ENCODE results near the gene RNF111. TPM values are rescaled to one million over a fixed set of nuclear protein-coding genes. Genes with fewer than 3 reads are reported as not detected.

RNF111 gene
- total and polyA plus RNA-seq, 10 of the 15 experiments (the other 5 are each of a cell fraction or from before 2014, with no cell fraction given) = 8.6 to 34.7 (median 15.7) TPM

DNA sequence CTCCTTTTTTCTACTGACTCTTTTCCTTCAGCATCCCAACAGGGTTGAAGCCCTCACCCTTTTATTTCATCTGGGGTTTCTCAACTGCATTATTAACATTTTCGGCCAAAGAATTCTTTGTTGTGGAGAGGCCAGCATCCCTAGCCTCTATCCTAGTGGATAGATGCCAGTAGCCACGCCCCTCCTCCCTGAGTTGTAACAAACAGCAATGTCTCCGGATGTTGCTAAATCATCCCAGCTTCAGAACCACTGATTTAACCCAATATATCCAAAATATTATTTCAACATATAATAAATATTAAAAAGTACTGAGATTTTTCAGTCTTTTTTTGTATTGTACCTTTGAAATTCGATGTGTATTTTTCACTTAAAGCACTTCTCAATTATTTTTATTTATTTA lies 2.0 kb upstream of the RNF111 start:
- TF ChIP-seq, protein P1, sequence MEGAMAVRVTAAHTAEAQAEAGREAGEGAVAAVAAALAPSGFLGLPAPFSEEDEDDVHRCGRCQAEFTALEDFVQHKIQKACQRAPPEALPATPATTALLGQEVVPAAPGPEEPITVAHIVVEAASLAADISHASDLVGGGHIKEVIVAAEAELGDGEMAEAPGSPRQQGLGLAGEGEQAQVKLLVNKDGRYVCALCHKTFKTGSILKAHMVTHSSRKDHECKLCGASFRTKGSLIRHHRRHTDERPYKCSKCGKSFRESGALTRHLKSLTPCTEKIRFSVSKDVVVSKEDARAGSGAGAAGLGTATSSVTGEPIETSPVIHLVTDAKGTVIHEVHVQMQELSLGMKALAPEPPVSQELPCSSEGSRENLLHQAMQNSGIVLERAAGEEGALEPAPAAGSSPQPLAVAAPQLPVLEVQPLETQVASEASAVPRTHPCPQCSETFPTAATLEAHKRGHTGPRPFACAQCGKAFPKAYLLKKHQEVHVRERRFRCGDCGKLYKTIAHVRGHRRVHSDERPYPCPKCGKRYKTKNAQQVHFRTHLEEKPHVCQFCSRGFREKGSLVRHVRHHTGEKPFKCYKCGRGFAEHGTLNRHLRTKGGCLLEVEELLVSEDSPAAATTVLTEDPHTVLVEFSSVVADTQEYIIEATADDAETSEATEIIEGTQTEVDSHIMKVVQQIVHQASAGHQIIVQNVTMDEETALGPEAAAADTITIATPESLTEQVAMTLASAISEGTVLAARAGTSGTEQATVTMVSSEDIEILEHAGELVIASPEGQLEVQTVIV (IDR thresholded peaks at IDR 0.05; ENCODE audit: borderline replicate concordance, partially characterized antibody) = no peak
- TF ChIP-seq SP1 (IDR thresholded peaks at IDR 0.05; ENCODE audit: low read depth, low read length) = no peak
- TF ChIP-seq ZNF207 (IDR thresholded peaks at IDR 0.05; ENCODE audit: borderline replicate concordance) = no peak
- TF ChIP-seq NFYA (IDR thresholded peaks at IDR 0.05; ENCODE audit: borderline replicate concordance, low read depth, low read length) = no peak
- no peak for TF ChIP-seq NFXL1 (IDR thresholded peaks at IDR 0.05; ENCODE audit: borderline replicate concordance)
- no peak for TF ChIP-seq ZBTB11 (CRISPR knock-in tag; IDR thresholded peaks at IDR 0.05)
- TF ChIP-seq, protein P2, sequence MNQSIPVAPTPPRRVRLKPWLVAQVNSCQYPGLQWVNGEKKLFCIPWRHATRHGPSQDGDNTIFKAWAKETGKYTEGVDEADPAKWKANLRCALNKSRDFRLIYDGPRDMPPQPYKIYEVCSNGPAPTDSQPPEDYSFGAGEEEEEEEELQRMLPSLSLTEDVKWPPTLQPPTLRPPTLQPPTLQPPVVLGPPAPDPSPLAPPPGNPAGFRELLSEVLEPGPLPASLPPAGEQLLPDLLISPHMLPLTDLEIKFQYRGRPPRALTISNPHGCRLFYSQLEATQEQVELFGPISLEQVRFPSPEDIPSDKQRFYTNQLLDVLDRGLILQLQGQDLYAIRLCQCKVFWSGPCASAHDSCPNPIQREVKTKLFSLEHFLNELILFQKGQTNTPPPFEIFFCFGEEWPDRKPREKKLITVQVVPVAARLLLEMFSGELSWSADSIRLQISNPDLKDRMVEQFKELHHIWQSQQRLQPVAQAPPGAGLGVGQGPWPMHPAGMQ (IDR thresholded peaks at IDR 0.05; ENCODE audit: borderline replicate concordance) = no peak
- TF ChIP-seq SMC3 (IDR thresholded peaks at IDR 0.05; ENCODE audit: borderline replicate concordance, low read length) = no peak
- no peak for TF ChIP-seq ZNF274 (IDR thresholded peaks at IDR 0.05; ENCODE audit: insufficient read depth, insufficient read length)
- DNase-seq (ENCODE audit: low read depth, low spot score) (no peak), FAIRE-seq (no peak), ATAC-seq (no peak)
- Histone ChIP-seq H3K9ac (ENCODE audit: control insufficient read depth, insufficient read depth, low read length) (no peak overlapping the region), H3K27ac (ENCODE audit: control insufficient read depth, insufficient read depth) (no peak overlapping the region), H3K4me1 (ENCODE audit: control insufficient read depth, insufficient read depth, low read length) (peaks cover 10% of the 10 kb centered on the region; the same call in 1 of the 2 replicates), H3K4me3 (no peak overlapping the region), H2AFZ (ENCODE audit: control insufficient read depth, low read depth, low read length) (no peak overlapping the region), H3K4me2 (ENCODE audit: control insufficient read depth, insufficient read depth) (no peak overlapping the region), H3K27me3 (replicated peaks in 1 of 2; ENCODE audit: control insufficient read depth in 2 of 2, insufficient read depth in 2 of 2, low read length in 1 of 2) (no peaks in the 10 kb centered on the region), H3K9me3 (replicated peaks; ENCODE audit: control insufficient read depth, insufficient read depth, low read length) (no peaks in the 10 kb centered on the region), H4K20me1 (ENCODE audit: control insufficient read depth, insufficient read depth) (no peaks in the 10 kb centered on the region), H3K79me2 (ENCODE audit: control insufficient read depth, insufficient read depth, low read length) (peaks cover 29% of the 10 kb centered on the region), H3K36me3 (ENCODE audit: control insufficient read depth in 2 of 2, insufficient read depth in 2 of 2, low read length in 1 of 2) (no peaks in the 10 kb centered on the region)
- in situ Hi-C loops (cut with MboI) = no loop called here
- no TSS peak for BruUV-seq (replicated peaks)
- WGBS (ENCODE audit: insufficient coverage, insufficient replicate concordance, low lambda C conversion rate, missing lambda C conversion rate) = 55% methylated on average over 4 of the region's 4 CpGs
- POLR2A ChIA-PET = no interaction called here
- intact Hi-C loops (cut with micrococcal nuclease; ENCODE audit: unreplicated experiment) = loop anchor here (10.0 kb wide), 2 partner anchors 259 to 429 kb away; no protein-coding TSS in a partner anchor
- SMC1A ChIA-PET (ENCODE audit: uncharacterized antibody, unreplicated experiment) = interaction anchor here (1.1 kb wide), 1 partner anchor 97 kb away, joined by 3 read pairs; no protein-coding TSS in a partner anchor
- RAD21 ChIA-PET (ENCODE audit: unreplicated experiment) = no interaction called here
- CTCF ChIA-PET = interaction anchor here (1.4 to 1.5 kb wide), 2 partner anchors 522 to 543 kb away, joined by 3 to 4 read pairs; no protein-coding TSS in a partner anchor

Measured in GM12878 (cell line).